Neural cell (in vitro differentiated cells): ENCODE data around the gene TM9SF2. TPM values are rescaled to one million over a fixed set of nuclear protein-coding genes. Genes with fewer than 3 reads are reported as not detected.

Experiments used
- H2AFZ ChIP-seq: fragments of 200-600, 300-800 bp; sonication (generic), shearing (Covaris generic); 2 replicates; pipeline ENCODE4 v1.6.0; 2014; ENCODE audit warnings: low read depth, mild to moderate bottlenecking, antibody characterized with exemption, low read length, moderate library complexity
- H3F3A ChIP-seq: fragments of 200-600 bp; shearing (Covaris generic); 2 replicates; pipeline ENCODE4 v1.6.1; 2016; ENCODE audit warnings: mild to moderate bottlenecking, moderate library complexity, mixed read lengths, antibody characterized with exemption, low read length; ENCODE audit not compliant: insufficient read depth, poor library complexity, severe bottlenecking
- H3K27ac ChIP-seq: fragments of 200-600, 300-800 bp; sonication (generic), shearing (Covaris generic); 2 replicates; pipeline ENCODE4 v1.5.1; 2014; ENCODE audit warnings: mild to moderate bottlenecking, low read length, moderate library complexity
- H3K27me3 ChIP-seq: fragments of 300-800, 200-600 bp; sonication (generic), shearing (Covaris generic); 2 replicates; pipeline ENCODE4 v1.6.0; 2014; ENCODE audit warnings: mild to moderate bottlenecking, low read depth, low read length, moderate library complexity; ENCODE audit not compliant: insufficient read depth
- H3K36me3 ChIP-seq: fragments of 300-800, 200-600 bp; sonication (generic), shearing (Covaris generic); 2 replicates; pipeline ENCODE4 v1.5.1; 2014; ENCODE audit warnings: mild to moderate bottlenecking, antibody characterized with exemption, low read length, moderate library complexity; ENCODE audit not compliant: insufficient read depth
- H3K4me2 ChIP-seq: fragments of 300-800, 200-600 bp; sonication (generic), shearing (Covaris generic); 2 replicates; pipeline ENCODE4 v1.6.0; 2014; ENCODE audit warnings: mild to moderate bottlenecking, low read length
- H3K4me3 ChIP-seq: fragments of 300-800, 200-600 bp; sonication (generic), shearing (Covaris generic); 2 replicates; pipeline ENCODE4 v1.5.1; 2014; ENCODE audit warnings: mild to moderate bottlenecking, low read length, moderate library complexity
- H3K79me2 ChIP-seq: fragments of 200-600 bp; shearing (Covaris generic); replicated peaks from 2 replicates; pipeline ENCODE4 v1.6.0; 2014; ENCODE audit warnings: mild to moderate bottlenecking, low read length, moderate library complexity; ENCODE audit not compliant: insufficient read depth
- H3K9ac ChIP-seq: fragments of 300-800, 200-600 bp; sonication (generic), shearing (Covaris generic); 2 replicates; pipeline ENCODE4 v1.6.1; 2016; ENCODE audit warnings: mild to moderate bottlenecking, low read length, mixed read lengths
- H3K9me2 ChIP-seq: fragments of 200-600 bp; shearing (Covaris generic); 2 replicates; pipeline ENCODE4 v1.6.1; 2016; ENCODE audit warnings: mild to moderate bottlenecking, low read length, mixed read lengths; ENCODE audit not compliant: insufficient read depth
- H3K9me3 ChIP-seq: fragments of 200-600, 300-800 bp; sonication (generic), shearing (Covaris generic); 2 replicates; pipeline ENCODE4 v1.6.1; 2016; ENCODE audit warnings: mild to moderate bottlenecking, mixed run types, low read length, moderate library complexity, mixed read lengths
- H4K20me1 ChIP-seq: fragments of 200-600 bp; shearing (Covaris generic); 2 replicates; pipeline ENCODE4 v1.6.1; 2016; ENCODE audit warnings: mild to moderate bottlenecking, mixed run types; ENCODE audit not compliant: insufficient read depth
- EP300 ChIP-seq: fragments of 450-650 bp; conservative IDR thresholded peaks from 2 replicates; pipeline ENCODE4 v1.6.1; 2014; ENCODE audit warnings: antibody characterized with exemption, mild to moderate bottlenecking, moderate library complexity; ENCODE audit not compliant: poor library complexity, severe bottlenecking
- EZH2 ChIP-seq: fragments of 200-600, 300-800 bp; shearing (Covaris generic), sonication (generic); IDR thresholded peaks from 2 replicates; pipeline ENCODE4 v1.6.1; 2014; ENCODE audit warnings: antibody characterized with exemption, low read length, borderline replicate concordance, mild to moderate bottlenecking; ENCODE audit not compliant: insufficient read depth, poor library complexity, severe bottlenecking
- MXI1 ChIP-seq: fragments of 450-650 bp; conservative IDR thresholded peaks from 2 replicates; pipeline ENCODE4 v1.6.1; 2014; ENCODE audit warnings: antibody characterized with exemption, mild to moderate bottlenecking; ENCODE audit not compliant: poor library complexity, severe bottlenecking
- POLR2AphosphoS5 ChIP-seq: IDR thresholded peaks from 2 replicates; pipeline ENCODE4 v1.6.1; 2012
- RAD21 ChIP-seq: fragments of 450-650 bp; conservative IDR thresholded peaks from 2 replicates; pipeline ENCODE4 v1.6.1; 2014; ENCODE audit warnings: antibody characterized with exemption, mild to moderate bottlenecking, moderate library complexity
- SMC3 ChIP-seq: fragments of 450-650 bp; conservative IDR thresholded peaks from 2 replicates; pipeline ENCODE4 v1.6.1; 2014; ENCODE audit warnings: antibody characterized with exemption, mild to moderate bottlenecking, moderate library complexity; ENCODE audit not compliant: poor library complexity
- TAF1 ChIP-seq: IDR thresholded peaks from 2 replicates; pipeline ENCODE4 v1.6.1; 2012; ENCODE audit warnings: low read depth
- polyA plus RNA-seq: library from polyadenylated mRNA; depleted of rRNA; stranded (reverse); fragments of >200 nt; gene quantifications from 2 replicates; pipeline ENCODE4 v1.2.3, GENCODE V29; 2014
- TF ChIP-seq, protein P1 (sequence below): fragments of 450-650 bp; IDR thresholded peaks from 2 replicates; pipeline ENCODE4 v1.5.1; 2014; ENCODE audit warnings: antibody characterized with exemption, mild to moderate bottlenecking, moderate library complexity; ENCODE audit not compliant: poor library complexity, severe bottlenecking
- TF ChIP-seq, protein P2 (sequence below): IDR thresholded peaks from 2 replicates; pipeline ENCODE4 v1.6.1; 2012; ENCODE audit warnings: borderline replicate concordance

The TM9SF2 gene
- polyA plus RNA-seq, 1 donor from 2014 or later, result 128 TPM

- no peak overlapping the region for H3K9ac ChIP-seq
- H3K27ac ChIP-seq, result no peak overlapping the region
- H4K20me1 ChIP-seq, result no peaks in the 10 kb centered on the region
- H3K9me2 ChIP-seq, result no peaks in the 10 kb centered on the region
- no peaks in the 10 kb centered on the region for H3K27me3 ChIP-seq
- TF ChIP-seq MXI1, result no peak
- TF ChIP-seq SMC3, result no peak
- TF ChIP-seq, protein P1, sequence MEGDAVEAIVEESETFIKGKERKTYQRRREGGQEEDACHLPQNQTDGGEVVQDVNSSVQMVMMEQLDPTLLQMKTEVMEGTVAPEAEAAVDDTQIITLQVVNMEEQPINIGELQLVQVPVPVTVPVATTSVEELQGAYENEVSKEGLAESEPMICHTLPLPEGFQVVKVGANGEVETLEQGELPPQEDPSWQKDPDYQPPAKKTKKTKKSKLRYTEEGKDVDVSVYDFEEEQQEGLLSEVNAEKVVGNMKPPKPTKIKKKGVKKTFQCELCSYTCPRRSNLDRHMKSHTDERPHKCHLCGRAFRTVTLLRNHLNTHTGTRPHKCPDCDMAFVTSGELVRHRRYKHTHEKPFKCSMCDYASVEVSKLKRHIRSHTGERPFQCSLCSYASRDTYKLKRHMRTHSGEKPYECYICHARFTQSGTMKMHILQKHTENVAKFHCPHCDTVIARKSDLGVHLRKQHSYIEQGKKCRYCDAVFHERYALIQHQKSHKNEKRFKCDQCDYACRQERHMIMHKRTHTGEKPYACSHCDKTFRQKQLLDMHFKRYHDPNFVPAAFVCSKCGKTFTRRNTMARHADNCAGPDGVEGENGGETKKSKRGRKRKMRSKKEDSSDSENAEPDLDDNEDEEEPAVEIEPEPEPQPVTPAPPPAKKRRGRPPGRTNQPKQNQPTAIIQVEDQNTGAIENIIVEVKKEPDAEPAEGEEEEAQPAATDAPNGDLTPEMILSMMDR, result no peak
- TF ChIP-seq, protein P2, sequence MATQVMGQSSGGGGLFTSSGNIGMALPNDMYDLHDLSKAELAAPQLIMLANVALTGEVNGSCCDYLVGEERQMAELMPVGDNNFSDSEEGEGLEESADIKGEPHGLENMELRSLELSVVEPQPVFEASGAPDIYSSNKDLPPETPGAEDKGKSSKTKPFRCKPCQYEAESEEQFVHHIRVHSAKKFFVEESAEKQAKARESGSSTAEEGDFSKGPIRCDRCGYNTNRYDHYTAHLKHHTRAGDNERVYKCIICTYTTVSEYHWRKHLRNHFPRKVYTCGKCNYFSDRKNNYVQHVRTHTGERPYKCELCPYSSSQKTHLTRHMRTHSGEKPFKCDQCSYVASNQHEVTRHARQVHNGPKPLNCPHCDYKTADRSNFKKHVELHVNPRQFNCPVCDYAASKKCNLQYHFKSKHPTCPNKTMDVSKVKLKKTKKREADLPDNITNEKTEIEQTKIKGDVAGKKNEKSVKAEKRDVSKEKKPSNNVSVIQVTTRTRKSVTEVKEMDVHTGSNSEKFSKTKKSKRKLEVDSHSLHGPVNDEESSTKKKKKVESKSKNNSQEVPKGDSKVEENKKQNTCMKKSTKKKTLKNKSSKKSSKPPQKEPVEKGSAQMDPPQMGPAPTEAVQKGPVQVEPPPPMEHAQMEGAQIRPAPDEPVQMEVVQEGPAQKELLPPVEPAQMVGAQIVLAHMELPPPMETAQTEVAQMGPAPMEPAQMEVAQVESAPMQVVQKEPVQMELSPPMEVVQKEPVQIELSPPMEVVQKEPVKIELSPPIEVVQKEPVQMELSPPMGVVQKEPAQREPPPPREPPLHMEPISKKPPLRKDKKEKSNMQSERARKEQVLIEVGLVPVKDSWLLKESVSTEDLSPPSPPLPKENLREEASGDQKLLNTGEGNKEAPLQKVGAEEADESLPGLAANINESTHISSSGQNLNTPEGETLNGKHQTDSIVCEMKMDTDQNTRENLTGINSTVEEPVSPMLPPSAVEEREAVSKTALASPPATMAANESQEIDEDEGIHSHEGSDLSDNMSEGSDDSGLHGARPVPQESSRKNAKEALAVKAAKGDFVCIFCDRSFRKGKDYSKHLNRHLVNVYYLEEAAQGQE, result no peak
- TF ChIP-seq EZH2, result no peak
- no peak for TF ChIP-seq POLR2AphosphoS5
- TF ChIP-seq RAD21, result no peak
- TF ChIP-seq EP300, result no peak
- no peak for TF ChIP-seq TAF1
- no peak overlapping the region for H3K4me2 ChIP-seq
- no peak overlapping the region for H2AFZ ChIP-seq
- H3K79me2 ChIP-seq, result no peaks in the 10 kb centered on the region
- no peak overlapping the region for H3K4me3 ChIP-seq
- H3K9me3 ChIP-seq, result no peaks in the 10 kb centered on the region
- H3F3A ChIP-seq, result no peaks in the 10 kb centered on the region
- H3K36me3 ChIP-seq, result no peaks in the 10 kb centered on the region
Measured at GRCh38 chr13:99496184-99497142, 4.8 kb upstream of the TM9SF2 start.

GRCh38 chr13:99498171-99499161 lies 2.8 kb upstream of the TM9SF2 start:
- peak overlapping the region; percentile 94 for H3K4me2 ChIP-seq
- no peaks in the 10 kb centered on the region for H3K27me3 ChIP-seq
- H2AFZ ChIP-seq, result peak overlapping the region; percentile 71
- no peaks in the 10 kb centered on the region for H3F3A ChIP-seq
- no peaks in the 10 kb centered on the region for H3K36me3 ChIP-seq
- TF ChIP-seq EP300 (peak; percentile 20), POLR2AphosphoS5 (peak; percentile 28), EZH2 (no peak)
- H3K79me2 ChIP-seq, result peaks cover 18% of the 10 kb centered on the region
- H3K27ac ChIP-seq, result peak overlapping the region; percentile 40
- no peaks in the 10 kb centered on the region for H3K9me2 ChIP-seq
- H3K9ac ChIP-seq, result peak overlapping the region; percentile 57
- no peaks in the 10 kb centered on the region for H3K9me3 ChIP-seq
- no peaks in the 10 kb centered on the region for H4K20me1 ChIP-seq
- H3K4me3 ChIP-seq, result peak overlapping the region; percentile 66
